Tibial artery (tissue), 4 donors: ENCODE results near the gene EPB41L2.

Source experiments
- DNase-seq, 2 donors: peaks; one replicate each; pipeline ENCODE4 v3.0.0-alpha.2; 2019
- H3K27ac ChIP-seq, 2 donors: fragments of 200-600 bp; sonication (generic) in 1 of 2; 1 replicate in 1 of 2; 2 replicates in 1 of 2; pipeline ENCODE4 v1.5.1; 2018 to 2019; ENCODE audit warnings: mild to moderate bottlenecking in 1 of 2
- H3K27me3 ChIP-seq, 2 donors: fragments of 200-600 bp; sonication (generic) in 1 of 2; one replicate each; pipeline versions ENCODE4 v1.5.1 to v1.6.0; 2016 to 2019
- H3K36me3 ChIP-seq, 3 donors: fragments of 200-600 bp; sonication (generic) in 2 of 3; one replicate each; pipeline ENCODE4 v1.5.1; 2016 to 2019; ENCODE audit warnings: mild to moderate bottlenecking in 2 of 3
- H3K4me1 ChIP-seq, 4 donors: fragments of 200-600 bp; sonication (generic) in 2 of 4; 1 replicate in 3 of 4; 2 replicates in 1 of 4; pipeline ENCODE4 v1.5.1; 2016 to 2019
- H3K4me3 ChIP-seq, 2 donors: fragments of 200-600 bp; sonication (generic) in 1 of 2; 1 replicate in 1 of 2; 2 replicates in 1 of 2; pipeline ENCODE4 v1.5.1; 2018 to 2019; ENCODE audit warnings: mild to moderate bottlenecking in 2 of 2
- H3K9me3 ChIP-seq, 3 donors: fragments of 200-600 bp; sonication (generic) in 1 of 3; one replicate each; pipeline ENCODE4 v1.5.1; 2016 to 2019
- CTCF ChIP-seq, 2 experiments: fragments of 200-600 bp in 1 of 2; fragments of 450-650 bp in 1 of 2; IDR thresholded peaks; one replicate each; pipeline ENCODE4 v1.5.1; 2017 to 2019; ENCODE audit warnings: antibody characterized with exemption in 2 of 2, mild to moderate bottlenecking in 1 of 2, moderate library complexity in 1 of 2
- intact Hi-C: fragments of 100-400 bp; cut with DNase I; formaldehyde crosslinking; loops from one replicate; pipeline ENCODE4 v1.15.0; 2023; ENCODE audit warnings: low total_unique reads

Gene EPB41L2

GRCh38 chr6:131083687-131084086 is 20.6 kb upstream of the EPB41L2 start:
- intact Hi-C loops = no loop called here
- no peaks in the 10 kb centered on the region for H3K4me1 ChIP-seq
- H3K4me3 ChIP-seq = no peak overlapping the region
- DNase-seq = no peak
- peaks cover 0 to 7% (median 0%) of the 10 kb centered on the region in 3 donors for H3K9me3 ChIP-seq
- H3K27ac ChIP-seq = no peak overlapping the region
- no peaks in the 10 kb centered on the region for H3K36me3 ChIP-seq
- TF ChIP-seq CTCF (IDR thresholded peaks at IDR 0.05) = no peak
- no peaks in the 10 kb centered on the region for H3K27me3 ChIP-seq

GRCh38 chr6:131082335-131082734 is 19.3 kb upstream of the EPB41L2 start:
- H3K9me3 ChIP-seq = peaks cover 0 to 7% (median 0%) of the 10 kb centered on the region in 3 donors
- H3K4me1 ChIP-seq = no peaks in the 10 kb centered on the region
- no peak for DNase-seq
- intact Hi-C loops = no loop called here
- H3K4me3 ChIP-seq = no peak overlapping the region
- no peak overlapping the region for H3K27ac ChIP-seq
- no peak for TF ChIP-seq CTCF (IDR thresholded peaks at IDR 0.05)
- H3K27me3 ChIP-seq = no peaks in the 10 kb centered on the region
- H3K36me3 ChIP-seq = no peaks in the 10 kb centered on the region

GRCh38 chr6:131080084-131080483 is 17.0 kb upstream of the EPB41L2 start:
- H3K4me1 ChIP-seq = no peaks in the 10 kb centered on the region
- no peaks in the 10 kb centered on the region for H3K36me3 ChIP-seq
- H3K4me3 ChIP-seq = no peak overlapping the region
- H3K27ac ChIP-seq = no peak overlapping the region
- intact Hi-C loops = no loop called here
- H3K27me3 ChIP-seq = no peaks in the 10 kb centered on the region
- DNase-seq = no peak
- H3K9me3 ChIP-seq = no peaks in the 10 kb centered on the region
- TF ChIP-seq CTCF (IDR thresholded peaks at IDR 0.05) = no peak

- Histone ChIP-seq H3K4me1 (no peaks in the 10 kb centered on the region), H3K36me3 (no peaks in the 10 kb centered on the region), H3K27me3 (no peaks in the 10 kb centered on the region), H3K27ac (no peak overlapping the region), H3K4me3 (no peak overlapping the region), H3K9me3 (no peaks in the 10 kb centered on the region)
- intact Hi-C loops = no loop called here
- no peak for DNase-seq
- TF ChIP-seq CTCF (IDR thresholded peaks at IDR 0.05) = no peak
Measured at GRCh38 chr6:131073577-131073976, 10.5 kb upstream of the EPB41L2 start.

GRCh38 chr6:131070061-131070460 is 7.0 kb upstream of the EPB41L2 start:
- no peak overlapping the region for H3K27ac ChIP-seq
- no peaks in the 10 kb centered on the region for H3K27me3 ChIP-seq
- no peak overlapping the region for H3K4me3 ChIP-seq
- DNase-seq = no peak
- H3K9me3 ChIP-seq = no peaks in the 10 kb centered on the region
- no peaks in the 10 kb centered on the region for H3K36me3 ChIP-seq
- intact Hi-C loops = no loop called here
- no peaks in the 10 kb centered on the region for H3K4me1 ChIP-seq
- no peak for TF ChIP-seq CTCF (IDR thresholded peaks at IDR 0.05)

GRCh38 chr6:131068165-131068564 is 5.1 kb upstream of the EPB41L2 start:
- DNase-seq = no peak
- intact Hi-C loops = no loop called here
- peaks cover 0 to 7% (median 3%) of the 10 kb centered on the region in 4 donors for H3K4me1 ChIP-seq
- H3K36me3 ChIP-seq = no peaks in the 10 kb centered on the region
- no peak overlapping the region for H3K4me3 ChIP-seq
- no peaks in the 10 kb centered on the region for H3K9me3 ChIP-seq
- no peak for TF ChIP-seq CTCF (IDR thresholded peaks at IDR 0.05)
- H3K27ac ChIP-seq = no peak overlapping the region
- H3K27me3 ChIP-seq = no peaks in the 10 kb centered on the region
